Measurements from ENCODE around the gene B3GNT7.
"Not testable (repeated sequence)": the region's sequence is repeated elsewhere in the genome, so short reads cannot be mapped to it uniquely, and the experiment has no call there.

Gene B3GNT7

GRCh38 chr2:231364961-231365810, 30.3 kb upstream of the B3GNT7 start:
- no peak for DNase-seq (ENCODE audit: low read depth, low spot score)

GRCh38 chr2:231367178-231367577, 28.3 kb upstream of the B3GNT7 start:
- no peak for DNase-seq (ENCODE audit: low read depth, low spot score)

- DNase-seq (ENCODE audit: low read depth, low spot score) = no peak
Measured at GRCh38 chr2:231369580-231370428, 25.7 kb upstream of the B3GNT7 start.

- no peak for DNase-seq (ENCODE audit: low read depth, low spot score)
Measured at GRCh38 chr2:231370429-231370748, 25.1 kb upstream of the B3GNT7 start.

GRCh38 chr2:231370749-231371429, 24.6 kb upstream of the B3GNT7 start:
- DNase-seq (ENCODE audit: low read depth, low spot score) = peak; percentile 85

GRCh38 chr2:231371430-231372054, 24.0 kb upstream of the B3GNT7 start:
- DNase-seq (ENCODE audit: low read depth, low spot score) = no peak

- DNase-seq (ENCODE audit: low read depth, low spot score) = no peak
Measured at GRCh38 chr2:231372326-231372725, 23.2 kb upstream of the B3GNT7 start.

- DNase-seq (ENCODE audit: low read depth, low spot score) = no peak
Measured at GRCh38 chr2:231373184-231373583, 22.3 kb upstream of the B3GNT7 start.

GRCh38 chr2:231373786-231374349, 21.6 kb upstream of the B3GNT7 start:
- DNase-seq (ENCODE audit: low read depth, low spot score) = no peak

GRCh38 chr2:231374771-231375170, 20.7 kb upstream of the B3GNT7 start:
- DNase-seq (ENCODE audit: low read depth, low spot score) = no peak

GRCh38 chr2:231375994-231376615, 19.4 kb upstream of the B3GNT7 start:
- DNase-seq (ENCODE audit: low read depth, low spot score) = not testable (repeated sequence)

GRCh38 chr2:231376857-231377256, 18.7 kb upstream of the B3GNT7 start:
- DNase-seq (ENCODE audit: low read depth, low spot score) = no peak

GRCh38 chr2:231378026-231378722, 17.3 kb upstream of the B3GNT7 start:
- DNase-seq (ENCODE audit: low read depth, low spot score) = no peak

GRCh38 chr2:231379266-231380215, 16.0 kb upstream of the B3GNT7 start:
- no peak for DNase-seq (ENCODE audit: low read depth, low spot score)

- no peak for DNase-seq (ENCODE audit: low read depth, low spot score)
Measured at GRCh38 chr2:231380307-231380706, 15.2 kb upstream of the B3GNT7 start.

GRCh38 chr2:231380991-231381847, 14.3 kb upstream of the B3GNT7 start:
- DNase-seq (ENCODE audit: low read depth, low spot score) = no peak

- no peak for DNase-seq (ENCODE audit: low read depth, low spot score)
Measured at GRCh38 chr2:231382116-231382515, 13.4 kb upstream of the B3GNT7 start.

GRCh38 chr2:231383416-231384108, 11.9 kb upstream of the B3GNT7 start:
- no peak for DNase-seq (ENCODE audit: low read depth, low spot score)

Data from iPS DF 19.7 (cell line).